A549 (cell line): ENCODE measurements around the gene EFNA3. TPM values are rescaled to one million over a fixed set of nuclear protein-coding genes. Genes with fewer than 3 reads are reported as not detected.

ENCODE experiments used
- ATAC-seq, 2 experiments: fragments of 200-7000 bp in 1 of 2; fragments of >200 bp in 1 of 2; cut with Nextera tagmentation in 1 of 2; cut with Tn5 transposase in 1 of 2; 3 replicates each; pipeline versions ENCODE4 v1.8.0 to v1.9.1; 2018 to 2020; ENCODE audit warnings: mild to moderate bottlenecking in 1 of 2, moderate library complexity in 1 of 2
- CTCF ChIA-PET: fragments of 300-600 bp; sonication (Branson Sonifier 250); formaldehyde crosslinking; extraction: SDS; loops from one replicate; lab custom pipeline; 2021; ENCODE audit warnings: antibody characterized with exemption, inconsistent platforms; lab: Yijun Ruan, JAX
- POLR2A ChIA-PET: fragments of 350-600 bp; formaldehyde crosslinking; extraction: SDS; loops from one replicate; lab custom pipeline; 2021; ENCODE audit warnings: antibody characterized with exemption, inconsistent platforms; lab: Yijun Ruan, JAX
- DNase-seq, 2 experiments: peaks; one replicate each; pipeline versions ENCODE4 v3.0.0 to v3.0.0-alpha.2; 2011 to 2016; ENCODE audit warnings: low read depth in 1 of 2, low spot score in 1 of 2
- FAIRE-seq: peaks from 2 replicates; lab custom pipeline; 2011; peaks lifted over from hg19 to GRCh38; lab: Jason Lieb, UNC
- H3K27ac ChIP-seq, 2 experiments: fragments of >200 bp; sonication (Bioruptor Twin); formaldehyde crosslinking; 3 replicates each; pipeline ENCODE4 v1.5.1; 2016 to 2017
- H3K4me1 ChIP-seq: fragments of >200 bp; sonication (Bioruptor Twin); formaldehyde crosslinking; 3 replicates; pipeline ENCODE4 v1.6.1; 2016
- H3K4me2 ChIP-seq: fragments of >200 bp; sonication (Bioruptor Twin); formaldehyde crosslinking; 3 replicates; pipeline ENCODE4 v1.6.1; 2016
- H3K4me3 ChIP-seq: fragments of >200 bp; sonication (Bioruptor Twin); formaldehyde crosslinking; 3 replicates; pipeline ENCODE4 v1.5.1; 2016
- H3K9me3 ChIP-seq: fragments of >200 bp; sonication (Bioruptor Twin); formaldehyde crosslinking; 3 replicates; pipeline ENCODE4 v1.6.1; 2016
- BCL3 ChIP-seq: fragments of >200 bp; sonication (Bioruptor Twin); formaldehyde crosslinking; IDR thresholded peaks from 3 replicates; pipeline ENCODE4 v1.6.1; 2016
- BHLHE40 ChIP-seq: IDR thresholded peaks from 2 replicates; pipeline ENCODE4 v1.6.1; 2012; ENCODE audit warnings: low read depth, low read length, inconsistent platforms
- CBX2 ChIP-seq: fragments of 200-600 bp; sonication (generic); IDR thresholded peaks from 2 replicates; pipeline ENCODE4 v1.6.1; 2016; ENCODE audit warnings: low read depth, mild to moderate bottlenecking, borderline replicate concordance
- CEBPB ChIP-seq, 2 experiments: fragments of >200 bp in 1 of 2; sonication (Bioruptor Twin) in 1 of 2; formaldehyde crosslinking in 1 of 2; IDR thresholded peaks; 2 replicates each; pipeline ENCODE4 v1.6.1; 2012 to 2016
- CHD2 ChIP-seq: fragments of 150-350 bp; IDR thresholded peaks from 2 replicates; pipeline ENCODE4 v1.6.1; 2014; ENCODE audit warnings: low read length; ENCODE audit not compliant: partially characterized antibody
- CHD4 ChIP-seq: fragments of 200-600 bp; sonication (generic); IDR thresholded peaks from 2 replicates; pipeline ENCODE4 v1.6.1; 2016; ENCODE audit warnings: antibody characterized with exemption, mild to moderate bottlenecking, borderline replicate concordance
- EHMT2 ChIP-seq: fragments of 200-600 bp; sonication (generic); IDR thresholded peaks from 2 replicates; pipeline ENCODE4 v1.6.1; 2016; ENCODE audit warnings: antibody characterized with exemption, low read depth, mild to moderate bottlenecking, moderate library complexity
- ELK1 ChIP-seq: fragments of 150-350 bp; IDR thresholded peaks from 2 replicates; pipeline ENCODE4 v1.6.1; 2014; ENCODE audit warnings: low read depth, mild to moderate bottlenecking, low read length
- EP300 ChIP-seq, 2 experiments: fragments of >200 bp; sonication (Bioruptor Twin); formaldehyde crosslinking; IDR thresholded peaks; 2 replicates in 1 of 2; 3 replicates in 1 of 2; pipeline ENCODE4 v1.6.1; 2016 to 2017
- GATA3 ChIP-seq: IDR thresholded peaks from 2 replicates; pipeline ENCODE4 v1.6.1; 2012; ENCODE audit warnings: borderline replicate concordance
- HEYL ChIP-seq: fragments of 250-450 bp; sonication (Bioruptor Pico); IDR thresholded peaks from 2 replicates; pipeline ENCODE4 v1.8.0; 2021; ENCODE audit warnings: mild to moderate bottlenecking, moderate library complexity
- HOXB13 ChIP-seq: fragments of 250-450 bp; sonication (Bioruptor Pico); IDR thresholded peaks from 2 replicates; pipeline ENCODE4 v1.5.0; 2020; ENCODE audit warnings: low read depth, mild to moderate bottlenecking, moderate library complexity
- HOXB5 ChIP-seq: fragments of 250-450 bp; sonication (Bioruptor Pico); IDR thresholded peaks from 2 replicates; pipeline ENCODE4 v1.5.0; 2020; ENCODE audit warnings: mild to moderate bottlenecking, moderate library complexity
- JUN ChIP-seq, 2 experiments: fragments of >200 bp; sonication (Bioruptor Twin); formaldehyde crosslinking; IDR thresholded peaks; 2 replicates in 1 of 2; 3 replicates in 1 of 2; pipeline ENCODE4 v1.6.1; 2016 to 2017
- MAX ChIP-seq: IDR thresholded peaks from 2 replicates; pipeline ENCODE4 v1.6.1; 2012
- PHF8 ChIP-seq: fragments of 200-600 bp; sonication (generic); IDR thresholded peaks from 2 replicates; pipeline ENCODE4 v1.6.1; 2016; ENCODE audit warnings: low read depth, mild to moderate bottlenecking, antibody characterized with exemption, moderate library complexity, borderline replicate concordance
- RAD21 ChIP-seq, 2 experiments: fragments of >200 bp in 1 of 2; sonication (Bioruptor Twin) in 1 of 2; formaldehyde crosslinking in 1 of 2; IDR thresholded peaks in 1 of 2; conservative IDR thresholded peaks in 1 of 2; 2 replicates in 1 of 2; 3 replicates in 1 of 2; pipeline ENCODE4 v1.6.1; 2012 to 2018; ENCODE audit warnings: inconsistent platforms in 1 of 2
- RARB ChIP-seq: fragments of 250-450 bp; sonication (Bioruptor Pico); IDR thresholded peaks from 2 replicates; pipeline ENCODE4 v1.8.0; 2021; ENCODE audit warnings: mild to moderate bottlenecking, moderate library complexity
- RFX5 ChIP-seq: fragments of 450-650 bp; IDR thresholded peaks from 2 replicates; pipeline ENCODE4 v1.7.1; 2014; ENCODE audit warnings: antibody characterized with exemption, mild to moderate bottlenecking, moderate library complexity
- TP53 ChIP-seq: fragments of 250-450 bp; sonication (Bioruptor Pico); IDR thresholded peaks from 2 replicates; pipeline ENCODE4 v1.5.0; 2021; ENCODE audit warnings: mild to moderate bottlenecking, moderate library complexity
- ZNF302 ChIP-seq: fragments of 250-450 bp; sonication (Bioruptor Pico); IDR thresholded peaks from 2 replicates; pipeline ENCODE4 v1.9.0; 2021; ENCODE audit warnings: inconsistent platforms, mild to moderate bottlenecking, moderate library complexity
- WGBS: methylation state at CpG from one replicate; pipeline ENCODE4 v1.1.6; 2017; ENCODE audit errors: missing lambda C conversion rate; 5-methylcytosine and 5-hydroxymethylcytosine counted together
- polyA plus RNA-seq, 4 experiments: library from polyadenylated mRNA; depleted of rRNA in 3 of 4; stranded (reverse); fragments of >200 nt; fragmentation: RNase III in 1 of 4; extraction: RNeasy Plus Mini Kit Qiagen cat#74134 plus additional on column Dnase treatment in 1 of 4; gene quantifications; 2 replicates in 3 of 4; 3 replicates in 1 of 4; pipeline ENCODE4 v1.2.3, GENCODE V29; 2011 to 2017
- TF ChIP-seq, protein P1 (sequence below): fragments of >200 bp; sonication (Bioruptor Twin); formaldehyde crosslinking; IDR thresholded peaks from 3 replicates; pipeline ENCODE4 v1.5.1; 2016
- TF ChIP-seq, protein P2 (sequence below): fragments of 200-600 bp; sonication (generic); IDR thresholded peaks from 2 replicates; pipeline ENCODE4 v1.6.1; 2016; ENCODE audit warnings: antibody characterized with exemption, mild to moderate bottlenecking, moderate library complexity

The EFNA3 gene
- polyA plus RNA-seq, 2 of the 4 experiments (the other 2 are of a cell fraction) = 1.9 to 2.7 TPM

GRCh38 chr1:155134880-155135414 lies 56.3 kb downstream of the EFNA3 start (continued):
- TF ChIP-seq PHF8 (no peak), EP300 (IDR thresholded peaks at IDR 0.05) (no peak), RARB (CRISPR knock-in tag) (no peak), HEYL (no peak)
- TF ChIP-seq, protein P1, sequence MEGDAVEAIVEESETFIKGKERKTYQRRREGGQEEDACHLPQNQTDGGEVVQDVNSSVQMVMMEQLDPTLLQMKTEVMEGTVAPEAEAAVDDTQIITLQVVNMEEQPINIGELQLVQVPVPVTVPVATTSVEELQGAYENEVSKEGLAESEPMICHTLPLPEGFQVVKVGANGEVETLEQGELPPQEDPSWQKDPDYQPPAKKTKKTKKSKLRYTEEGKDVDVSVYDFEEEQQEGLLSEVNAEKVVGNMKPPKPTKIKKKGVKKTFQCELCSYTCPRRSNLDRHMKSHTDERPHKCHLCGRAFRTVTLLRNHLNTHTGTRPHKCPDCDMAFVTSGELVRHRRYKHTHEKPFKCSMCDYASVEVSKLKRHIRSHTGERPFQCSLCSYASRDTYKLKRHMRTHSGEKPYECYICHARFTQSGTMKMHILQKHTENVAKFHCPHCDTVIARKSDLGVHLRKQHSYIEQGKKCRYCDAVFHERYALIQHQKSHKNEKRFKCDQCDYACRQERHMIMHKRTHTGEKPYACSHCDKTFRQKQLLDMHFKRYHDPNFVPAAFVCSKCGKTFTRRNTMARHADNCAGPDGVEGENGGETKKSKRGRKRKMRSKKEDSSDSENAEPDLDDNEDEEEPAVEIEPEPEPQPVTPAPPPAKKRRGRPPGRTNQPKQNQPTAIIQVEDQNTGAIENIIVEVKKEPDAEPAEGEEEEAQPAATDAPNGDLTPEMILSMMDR = no peak
- TF ChIP-seq, protein P2, sequence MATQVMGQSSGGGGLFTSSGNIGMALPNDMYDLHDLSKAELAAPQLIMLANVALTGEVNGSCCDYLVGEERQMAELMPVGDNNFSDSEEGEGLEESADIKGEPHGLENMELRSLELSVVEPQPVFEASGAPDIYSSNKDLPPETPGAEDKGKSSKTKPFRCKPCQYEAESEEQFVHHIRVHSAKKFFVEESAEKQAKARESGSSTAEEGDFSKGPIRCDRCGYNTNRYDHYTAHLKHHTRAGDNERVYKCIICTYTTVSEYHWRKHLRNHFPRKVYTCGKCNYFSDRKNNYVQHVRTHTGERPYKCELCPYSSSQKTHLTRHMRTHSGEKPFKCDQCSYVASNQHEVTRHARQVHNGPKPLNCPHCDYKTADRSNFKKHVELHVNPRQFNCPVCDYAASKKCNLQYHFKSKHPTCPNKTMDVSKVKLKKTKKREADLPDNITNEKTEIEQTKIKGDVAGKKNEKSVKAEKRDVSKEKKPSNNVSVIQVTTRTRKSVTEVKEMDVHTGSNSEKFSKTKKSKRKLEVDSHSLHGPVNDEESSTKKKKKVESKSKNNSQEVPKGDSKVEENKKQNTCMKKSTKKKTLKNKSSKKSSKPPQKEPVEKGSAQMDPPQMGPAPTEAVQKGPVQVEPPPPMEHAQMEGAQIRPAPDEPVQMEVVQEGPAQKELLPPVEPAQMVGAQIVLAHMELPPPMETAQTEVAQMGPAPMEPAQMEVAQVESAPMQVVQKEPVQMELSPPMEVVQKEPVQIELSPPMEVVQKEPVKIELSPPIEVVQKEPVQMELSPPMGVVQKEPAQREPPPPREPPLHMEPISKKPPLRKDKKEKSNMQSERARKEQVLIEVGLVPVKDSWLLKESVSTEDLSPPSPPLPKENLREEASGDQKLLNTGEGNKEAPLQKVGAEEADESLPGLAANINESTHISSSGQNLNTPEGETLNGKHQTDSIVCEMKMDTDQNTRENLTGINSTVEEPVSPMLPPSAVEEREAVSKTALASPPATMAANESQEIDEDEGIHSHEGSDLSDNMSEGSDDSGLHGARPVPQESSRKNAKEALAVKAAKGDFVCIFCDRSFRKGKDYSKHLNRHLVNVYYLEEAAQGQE = no peak

GRCh38 chr1:155135415-155136028 lies 56.9 kb downstream of the EFNA3 start, which contains the start of gene SLC50A1:
Gene SLC50A1 (plus strand): TSS chr1:155135852. CDS start chr1:155135912, 60 bp downstream.
- FAIRE-seq (no peak), ATAC-seq (peak; percentile 76 to 88), DNase-seq (peak; percentile 91 to 93)
- 2% methylated on average over 39 of the region's 52 CpGs for WGBS
- Histone ChIP-seq H3K9me3 (no peaks in the 10 kb centered on the region), H3K4me3 (peak within 1 kb of the TSS; percentile 60), H3K4me1 (peaks cover 34% of the 10 kb centered on the region), H3K27ac (peak within 1 kb of the TSS; percentile 90 to 92), H3K4me2 (peak within 1 kb of the TSS; percentile 82)
- ChIA-PET CTCF (interaction anchor here (0.8 to 19.7 kb wide), 11 partner anchors 8 to 91 kb away, joined by 3 to 309 read pairs (median 4); partner anchors contain the start of gene KRTCAP2), POLR2A (interaction anchor here (0.6 to 1.3 kb wide), 6 partner anchors 8 to 161 kb away, joined by 3 to 8 read pairs (median 4); partner anchors contain the start of genes CKS1B and KRTCAP2)
- no peak; a peak in 1 of 4 replicates for TF ChIP-seq CEBPB (IDR thresholded peaks at IDR 0.05)
- TF ChIP-seq MAX = peak; percentile 78
- TF ChIP-seq, protein P2 = no peak; the same call in 1 of the 2 replicates
- TF ChIP-seq BCL3 = peak; percentile 62; the same call in 2 of the 3 replicates
- 0 out of 2 replicates have a peak, but pooled peaks have one; percentile 25 for TF ChIP-seq HOXB13 (CRISPR knock-in tag)
- TF ChIP-seq TP53 (CRISPR knock-in tag) = peak; percentile 70; the same call in 1 of the 2 replicates
- TF ChIP-seq RFX5 = no peak; the same call in 1 of the 2 replicates
- no peak; the same call in 1 of the 2 replicates for TF ChIP-seq GATA3
- peak; percentile 59; the same call in 1 of the 2 replicates for TF ChIP-seq HOXB5 (CRISPR knock-in tag)
- peak; percentile 57; the same call in 1 of the 2 replicates for TF ChIP-seq RARB (CRISPR knock-in tag)
- TF ChIP-seq BHLHE40 = no peak
- no peak for TF ChIP-seq CHD4
- no peak for TF ChIP-seq RAD21 (conservative IDR thresholded peaks at IDR 0.05 in 1 of 2, IDR thresholded peaks at IDR 0.05 in 1 of 2)
- no peak for TF ChIP-seq ELK1
- TF ChIP-seq ZNF302 = no peak
- TF ChIP-seq JUN (IDR thresholded peaks at IDR 0.05) = peak; percentile 87 to 94
- TF ChIP-seq CBX2 = no peak
- TF ChIP-seq EHMT2 = no peak
- TF ChIP-seq HEYL = no peak
- no peak for TF ChIP-seq CHD2
